Astrocyte (in vitro differentiated cells and primary cell): ENCODE results near the gene MED9.

Experiments used
- EZH2 ChIP-seq: IDR thresholded peaks from 2 replicates; pipeline ENCODE4 v1.6.1; 2012; ENCODE audit warnings: mild to moderate bottlenecking, low read length, inconsistent platforms; ENCODE audit not compliant: insufficient read depth
- TF ChIP-seq, protein P1 (sequence below): IDR thresholded peaks from 2 replicates; pipeline ENCODE4 v1.5.1; 2011; ENCODE audit warnings: low read depth, mild to moderate bottlenecking, inconsistent platforms, low read length, moderate library complexity; ENCODE audit not compliant: insufficient read depth

GRCh38 chr17:17447264-17447663 is 29.5 kb upstream of the MED9 start:
- TF ChIP-seq, protein P1, sequence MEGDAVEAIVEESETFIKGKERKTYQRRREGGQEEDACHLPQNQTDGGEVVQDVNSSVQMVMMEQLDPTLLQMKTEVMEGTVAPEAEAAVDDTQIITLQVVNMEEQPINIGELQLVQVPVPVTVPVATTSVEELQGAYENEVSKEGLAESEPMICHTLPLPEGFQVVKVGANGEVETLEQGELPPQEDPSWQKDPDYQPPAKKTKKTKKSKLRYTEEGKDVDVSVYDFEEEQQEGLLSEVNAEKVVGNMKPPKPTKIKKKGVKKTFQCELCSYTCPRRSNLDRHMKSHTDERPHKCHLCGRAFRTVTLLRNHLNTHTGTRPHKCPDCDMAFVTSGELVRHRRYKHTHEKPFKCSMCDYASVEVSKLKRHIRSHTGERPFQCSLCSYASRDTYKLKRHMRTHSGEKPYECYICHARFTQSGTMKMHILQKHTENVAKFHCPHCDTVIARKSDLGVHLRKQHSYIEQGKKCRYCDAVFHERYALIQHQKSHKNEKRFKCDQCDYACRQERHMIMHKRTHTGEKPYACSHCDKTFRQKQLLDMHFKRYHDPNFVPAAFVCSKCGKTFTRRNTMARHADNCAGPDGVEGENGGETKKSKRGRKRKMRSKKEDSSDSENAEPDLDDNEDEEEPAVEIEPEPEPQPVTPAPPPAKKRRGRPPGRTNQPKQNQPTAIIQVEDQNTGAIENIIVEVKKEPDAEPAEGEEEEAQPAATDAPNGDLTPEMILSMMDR, result no peak
- TF ChIP-seq EZH2, result no peak
